GM18873 (cell line): ENCODE measurements around the gene BAZ1B.

ENCODE experiments used
- ATAC-seq: cut with Tn5 transposase; IDR thresholded peaks from one replicate; pipeline ENCODE4 v1.9.1; 2021; ENCODE audit warnings: mild to moderate bottlenecking, moderate library complexity, moderate number of reproducible peaks; ENCODE audit not compliant: unreplicated experiment, low FRiP score

BAZ1B gene

DNA sequence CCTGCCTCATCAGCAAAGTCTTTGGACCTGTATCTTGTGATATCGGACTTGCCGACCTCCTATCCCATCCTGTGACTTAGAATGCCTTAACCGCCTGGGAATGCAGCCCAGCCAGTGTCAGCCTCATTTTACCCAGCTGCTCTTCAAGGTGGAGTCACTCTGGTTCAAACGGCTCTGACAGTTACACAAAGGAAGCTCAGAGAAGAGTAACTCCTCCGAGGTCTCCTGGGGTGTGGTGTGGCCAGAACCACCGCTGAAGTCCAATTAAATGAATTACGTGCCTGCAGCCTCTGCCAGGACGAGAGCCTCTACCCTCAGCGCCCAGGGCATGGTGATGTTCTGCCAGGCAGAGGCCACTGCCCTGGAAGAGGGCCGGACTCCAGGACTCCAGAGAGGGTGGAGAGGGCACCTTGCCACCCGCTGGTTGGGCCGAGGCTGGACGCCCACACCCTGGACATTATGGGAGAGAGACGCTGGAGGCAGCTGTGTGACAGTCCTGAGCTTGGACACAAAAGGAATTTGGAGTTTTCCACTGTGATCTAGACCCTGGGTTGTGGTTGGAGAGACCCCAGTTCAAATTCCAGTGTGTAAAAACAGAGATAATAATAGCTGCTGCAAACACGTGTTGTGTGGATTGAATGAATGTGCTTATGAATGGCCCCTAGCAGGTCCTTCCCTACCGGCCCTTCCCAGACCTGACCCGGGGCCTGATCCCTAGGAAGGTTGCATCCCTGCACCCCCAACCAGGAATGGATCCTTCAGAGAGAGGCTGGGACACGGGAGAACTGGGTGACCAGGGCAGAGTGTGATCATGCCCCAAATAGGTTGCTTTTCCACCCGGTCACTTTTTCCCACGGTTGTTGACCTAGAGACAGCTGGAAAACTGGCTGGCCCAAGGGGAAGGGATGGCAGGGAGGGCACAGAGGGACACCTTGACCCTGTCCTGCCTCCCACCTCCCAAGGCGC is 126.3 kb downstream of the BAZ1B start:
- ATAC-seq: no peak

DNA sequence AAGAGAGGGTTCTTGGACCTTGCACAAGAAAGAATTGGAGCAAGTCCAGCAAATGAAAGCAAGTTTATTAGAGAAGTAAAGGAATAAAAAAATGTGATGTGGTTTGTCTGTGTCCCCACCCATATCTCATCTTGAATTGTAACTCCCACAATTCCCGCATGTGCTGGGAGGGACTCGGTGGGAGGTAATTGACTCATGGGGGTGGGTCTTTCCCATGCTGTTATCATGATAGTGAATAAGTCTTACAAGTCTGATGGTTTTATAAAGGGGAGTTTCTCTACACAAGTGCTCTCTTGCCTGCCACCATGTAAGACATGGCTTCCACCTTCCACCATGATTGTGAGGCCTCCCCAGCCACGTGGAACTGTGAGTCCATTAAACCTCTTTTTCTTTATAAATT is 127.7 kb downstream of the BAZ1B start:
- no peak for ATAC-seq

DNA sequence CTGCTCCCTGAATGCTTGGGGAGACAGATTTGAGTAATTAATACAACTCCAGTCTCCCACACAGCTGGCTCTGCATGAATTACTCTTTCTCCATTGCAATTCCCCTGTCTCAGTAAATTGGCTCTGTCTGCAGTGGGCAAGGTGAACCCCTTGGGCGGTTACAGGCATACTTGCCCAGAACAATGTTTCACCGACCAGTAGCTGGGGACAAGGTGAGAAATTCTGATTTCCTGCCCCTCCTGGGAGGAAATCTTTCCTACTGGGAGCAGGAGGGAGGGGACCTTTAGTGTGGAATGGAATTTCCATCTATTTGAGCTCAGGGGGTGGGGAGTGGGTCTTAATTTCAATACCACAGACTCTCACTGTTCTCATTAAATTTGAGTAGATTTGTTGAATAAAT is 130.7 kb downstream of the BAZ1B start:
- no peak for ATAC-seq
